ENCODE measurements around the gene SPTBN1. TPM values are rescaled to one million over a fixed set of nuclear protein-coding genes. Genes with fewer than 3 reads are reported as not detected.

The SPTBN1 gene
- total and polyA plus RNA-seq, 2 of the 4 experiments (the other 2 are of a cell fraction), result 49.1 to 241 TPM

DNA sequence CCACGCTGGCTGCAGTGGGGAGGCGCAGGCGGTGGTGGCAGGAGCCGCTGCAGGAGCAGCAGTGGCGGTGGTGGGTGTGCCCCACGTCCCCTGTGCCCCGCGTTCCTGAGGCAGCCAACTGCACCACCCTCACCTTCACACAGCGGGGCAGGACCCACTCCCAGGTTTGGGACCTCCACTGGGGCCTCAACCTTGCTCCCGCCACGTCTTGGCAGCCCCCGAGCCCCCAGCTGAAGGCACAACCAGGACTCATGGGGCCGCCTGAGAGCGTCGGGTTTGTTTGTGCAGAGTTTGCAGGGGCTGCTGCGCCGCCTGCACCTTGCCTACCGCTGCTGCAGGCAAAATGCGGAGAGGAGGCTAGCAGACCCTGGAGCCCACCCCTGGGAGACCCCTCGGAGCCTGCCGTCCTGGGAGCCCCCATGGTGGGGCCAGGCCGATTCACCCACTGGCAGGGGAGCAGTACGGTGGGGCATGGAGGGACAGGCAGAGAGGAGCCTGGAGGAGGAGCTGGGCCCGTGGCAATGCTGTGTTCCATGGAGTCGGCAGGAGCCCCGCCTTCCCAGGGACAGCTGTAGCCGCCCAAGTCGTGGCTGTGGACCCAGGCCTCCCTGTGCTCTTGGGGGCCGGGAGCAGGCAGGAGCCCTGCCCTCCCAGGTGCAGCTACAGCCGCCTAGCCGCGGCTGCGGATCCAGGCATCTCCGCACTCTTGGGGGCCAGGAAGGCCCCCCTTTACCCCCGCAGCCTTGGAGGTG is 252.6 kb downstream of the SPTBN1 start:
- Histone ChIP-seq H3K4me2 (ENCODE audit: low read depth, low read length) (peak overlapping the region; percentile 52; the same call in 1 of the 2 replicates), H4K8ac (ENCODE audit: low read depth in 2 of 2, low read length in 2 of 2) (no peak overlapping the region), H3K56ac (ENCODE audit: extremely low read depth, insufficient read depth, low read length) (no peak overlapping the region), H3K27me3 (ENCODE audit: control insufficient read depth, insufficient read depth, low read length) (peaks cover 15% of the 10 kb centered on the region), H3K4ac (ENCODE audit: low read depth, low read length) (no peak overlapping the region), H2AFZ (replicated peaks; ENCODE audit: low read length, poor library complexity) (peak overlapping the region; percentile 87), H4K91ac (ENCODE audit: insufficient read depth, low read depth, low read length) (no peak overlapping the region), H4K20me1 (ENCODE audit: insufficient read depth, low read length) (no peaks in the 10 kb centered on the region), H3K79me1 (ENCODE audit: low read depth in 1 of 2, low read length in 2 of 2) (no peaks in the 10 kb centered on the region), H3K4me3 (ENCODE audit: insufficient read depth, low read depth, low read length) (peak overlapping the region; percentile 17; the same call in 1 of the 2 replicates), H2AK5ac (ENCODE audit: low read depth, low read length) (no peak overlapping the region), H2AK9ac (replicated peaks; ENCODE audit: low read depth, low read length, poor library complexity) (no peak overlapping the region), H2BK120ac (ENCODE audit: low read depth, low read length) (no peak overlapping the region), H2BK5ac (ENCODE audit: low read depth, low read length, poor library complexity, severe bottlenecking) (no peak overlapping the region), H3K9ac (ENCODE audit: low read depth, low read length) (no peak overlapping the region), H3K9me3 (ENCODE audit: control insufficient read depth, insufficient read depth, low read length) (no peaks in the 10 kb centered on the region), H3K23ac (ENCODE audit: low read depth, low read length) (no peak overlapping the region), H3K14ac (replicated peaks; ENCODE audit: low read depth, low read length) (no peak overlapping the region), H3K18ac (ENCODE audit: low read depth, low read length) (no peak overlapping the region), H3K4me1 (ENCODE audit: control insufficient read depth, insufficient read depth, low read length) (no peaks in the 10 kb centered on the region; the same call in 1 of the 2 replicates), H3K27ac (ENCODE audit: insufficient read depth, low read length) (no peak overlapping the region), H2BK20ac (ENCODE audit: low read depth, low read length) (no peak overlapping the region), H2BK15ac (ENCODE audit: low read depth, low read length) (no peak overlapping the region), H4K5ac (ENCODE audit: low read depth, low read length) (no peak overlapping the region), H3K9me1 (ENCODE audit: insufficient read depth, low read length) (no peaks in the 10 kb centered on the region), H3K36me3 (ENCODE audit: control insufficient read depth, insufficient read depth, low read length) (no peaks in the 10 kb centered on the region)
- TF ChIP-seq, protein P1, sequence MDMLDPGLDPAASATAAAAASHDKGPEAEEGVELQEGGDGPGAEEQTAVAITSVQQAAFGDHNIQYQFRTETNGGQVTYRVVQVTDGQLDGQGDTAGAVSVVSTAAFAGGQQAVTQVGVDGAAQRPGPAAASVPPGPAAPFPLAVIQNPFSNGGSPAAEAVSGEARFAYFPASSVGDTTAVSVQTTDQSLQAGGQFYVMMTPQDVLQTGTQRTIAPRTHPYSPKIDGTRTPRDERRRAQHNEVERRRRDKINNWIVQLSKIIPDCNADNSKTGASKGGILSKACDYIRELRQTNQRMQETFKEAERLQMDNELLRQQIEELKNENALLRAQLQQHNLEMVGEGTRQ (IDR thresholded peaks at IDR 0.05; ENCODE audit: low read depth, low read length), result no peak
- TF ChIP-seq FOS (IDR thresholded peaks at IDR 0.05; ENCODE audit: low read depth, low read length) (no peak), RFX5 (IDR thresholded peaks at IDR 0.05; ENCODE audit: low read depth, low read length) (no peak), BHLHE40 (IDR thresholded peaks at IDR 0.05; ENCODE audit: low read depth, low read length) (no peak), SMC3 (IDR thresholded peaks at IDR 0.05; ENCODE audit: low read depth, low read length) (no peak), MAFK (IDR thresholded peaks at IDR 0.05; ENCODE audit: low read depth, low read length) (no peak), POLR2A (IDR thresholded peaks at IDR 0.05; ENCODE audit: low read depth, low read length) (no peak), CEBPB (IDR thresholded peaks at IDR 0.05; ENCODE audit: low read depth, low read length) (no peak), NFE2L2 (IDR thresholded peaks at IDR 0.05; ENCODE audit: low read depth, low read length) (no peak)
- TF ChIP-seq, protein P2, sequence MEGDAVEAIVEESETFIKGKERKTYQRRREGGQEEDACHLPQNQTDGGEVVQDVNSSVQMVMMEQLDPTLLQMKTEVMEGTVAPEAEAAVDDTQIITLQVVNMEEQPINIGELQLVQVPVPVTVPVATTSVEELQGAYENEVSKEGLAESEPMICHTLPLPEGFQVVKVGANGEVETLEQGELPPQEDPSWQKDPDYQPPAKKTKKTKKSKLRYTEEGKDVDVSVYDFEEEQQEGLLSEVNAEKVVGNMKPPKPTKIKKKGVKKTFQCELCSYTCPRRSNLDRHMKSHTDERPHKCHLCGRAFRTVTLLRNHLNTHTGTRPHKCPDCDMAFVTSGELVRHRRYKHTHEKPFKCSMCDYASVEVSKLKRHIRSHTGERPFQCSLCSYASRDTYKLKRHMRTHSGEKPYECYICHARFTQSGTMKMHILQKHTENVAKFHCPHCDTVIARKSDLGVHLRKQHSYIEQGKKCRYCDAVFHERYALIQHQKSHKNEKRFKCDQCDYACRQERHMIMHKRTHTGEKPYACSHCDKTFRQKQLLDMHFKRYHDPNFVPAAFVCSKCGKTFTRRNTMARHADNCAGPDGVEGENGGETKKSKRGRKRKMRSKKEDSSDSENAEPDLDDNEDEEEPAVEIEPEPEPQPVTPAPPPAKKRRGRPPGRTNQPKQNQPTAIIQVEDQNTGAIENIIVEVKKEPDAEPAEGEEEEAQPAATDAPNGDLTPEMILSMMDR (conservative IDR thresholded peaks at IDR 0.05; ENCODE audit: low read depth, low read length), result no peak
- TF ChIP-seq, protein P3, sequence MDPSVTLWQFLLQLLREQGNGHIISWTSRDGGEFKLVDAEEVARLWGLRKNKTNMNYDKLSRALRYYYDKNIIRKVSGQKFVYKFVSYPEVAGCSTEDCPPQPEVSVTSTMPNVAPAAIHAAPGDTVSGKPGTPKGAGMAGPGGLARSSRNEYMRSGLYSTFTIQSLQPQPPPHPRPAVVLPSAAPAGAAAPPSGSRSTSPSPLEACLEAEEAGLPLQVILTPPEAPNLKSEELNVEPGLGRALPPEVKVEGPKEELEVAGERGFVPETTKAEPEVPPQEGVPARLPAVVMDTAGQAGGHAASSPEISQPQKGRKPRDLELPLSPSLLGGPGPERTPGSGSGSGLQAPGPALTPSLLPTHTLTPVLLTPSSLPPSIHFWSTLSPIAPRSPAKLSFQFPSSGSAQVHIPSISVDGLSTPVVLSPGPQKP (IDR thresholded peaks at IDR 0.05; ENCODE audit: borderline replicate concordance, low read depth, low read length), result no peak
- BruUV-seq (replicated peaks), result no TSS peak
- POLR2A ChIA-PET (ENCODE audit: unreplicated experiment), result no interaction called here
- intact Hi-C loops (cut with micrococcal nuclease) (no loop called here), in situ Hi-C loops (cut with MboI; ENCODE audit: low sequenced_read_pairs) (loop anchor here (10.0 kb wide), 3 partner anchors 184 to 594 kb away; partner anchors contain the start of gene ACYP2), dilution Hi-C loops (cut with HindIII; ENCODE audit: low sequenced_read_pairs, unreplicated experiment) (no loop called here)
- CTCF ChIA-PET, result interaction anchor here (2.0 kb wide), 1 partner anchor 44 kb away, joined by 4 read pairs; no protein-coding TSS in a partner anchor
- no peak for DNase-seq
- peak; percentile 72 for ATAC-seq (ENCODE audit: low read depth)
- WGBS, 2 experiments (ENCODE audit: extremely low coverage in 2 of 2, insufficient read length in 1 of 2), result 13% methylated on average over 6 of the region's 35 CpGs; no CpG with 5 or more reads in 1 of the 2 experiments

Data from IMR-90 (cell line).